OCI-LY1 (cell line): ENCODE results near the gene GMCL2.

Experiments used
- H2AFZ ChIP-seq: fragments of 200-600 bp; sonication (generic), shearing (Covaris generic); 2 replicates; pipeline ENCODE4 v1.6.0; 2014; ENCODE audit warnings: antibody characterized with exemption, mild to moderate bottlenecking, low read length
- H3F3A ChIP-seq: fragments of 200-600 bp; sonication (generic), shearing (Covaris generic); 2 replicates; pipeline ENCODE4 v1.6.0; 2014; ENCODE audit warnings: mild to moderate bottlenecking, antibody characterized with exemption, low read length, moderate library complexity; ENCODE audit not compliant: insufficient read depth
- H3K27ac ChIP-seq: fragments of 200-600 bp; sonication (generic); 2 replicates; pipeline ENCODE4 v1.5.1; 2014; ENCODE audit warnings: low read length, mixed run types, mild to moderate bottlenecking, low read depth; ENCODE audit not compliant: poor library complexity, severe bottlenecking
- H3K27me3 ChIP-seq: fragments of 200-600 bp; sonication (generic); 2 replicates; pipeline ENCODE4 v1.6.0; 2014; ENCODE audit warnings: antibody characterized with exemption, mild to moderate bottlenecking, low read length, moderate library complexity; ENCODE audit not compliant: insufficient read depth
- H3K36me3 ChIP-seq: fragments of 200-600 bp; sonication (generic); 2 replicates; pipeline ENCODE4 v1.6.1; 2014; ENCODE audit warnings: mild to moderate bottlenecking, antibody characterized with exemption, low read length, moderate library complexity, mixed read lengths; ENCODE audit not compliant: insufficient read depth
- H3K4me1 ChIP-seq: fragments of 200-600 bp; sonication (generic); 2 replicates; pipeline ENCODE4 v1.5.1; 2014; ENCODE audit warnings: mild to moderate bottlenecking, low read length, moderate library complexity; ENCODE audit not compliant: insufficient read depth, severe bottlenecking
- H3K4me2 ChIP-seq: fragments of 200-600 bp; sonication (generic), shearing (Covaris generic); 2 replicates; pipeline ENCODE4 v1.6.1; 2014; ENCODE audit warnings: low read length
- H3K4me3 ChIP-seq: fragments of 200-600 bp; sonication (generic); 2 replicates; pipeline ENCODE4 v1.5.1; 2014; ENCODE audit warnings: low read length, low read depth, mild to moderate bottlenecking, mixed read lengths; ENCODE audit not compliant: poor library complexity, severe bottlenecking
- H3K79me2 ChIP-seq: fragments of 200-600 bp; shearing (Covaris generic); 2 replicates; pipeline ENCODE4 v1.6.1; 2016; ENCODE audit warnings: mixed run types, low read length, mixed read lengths; ENCODE audit not compliant: insufficient read depth
- H3K9ac ChIP-seq: fragments of 200-600 bp; sonication (generic), shearing (Covaris generic); 2 replicates; pipeline ENCODE4 v1.6.1; 2014; ENCODE audit warnings: mild to moderate bottlenecking, low read length, mixed read lengths
- H3K9me2 ChIP-seq: fragments of 200-600 bp; sonication (generic), shearing (Covaris generic); 2 replicates; pipeline ENCODE4 v1.6.1; 2014; ENCODE audit warnings: low read depth, mild to moderate bottlenecking, low read length, mixed read lengths
- H3K9me3 ChIP-seq: fragments of 200-600 bp; shearing (Covaris generic); 2 replicates; pipeline ENCODE4 v1.6.1; 2014; ENCODE audit warnings: low read length, mixed read lengths
- H4K20me1 ChIP-seq: fragments of 200-600 bp; sonication (generic), shearing (Covaris generic); 2 replicates; pipeline ENCODE4 v1.6.0; 2016; ENCODE audit warnings: mild to moderate bottlenecking, low read length; ENCODE audit not compliant: insufficient read depth
- EZH2 ChIP-seq: fragments of 200-600 bp; sonication (generic), shearing (Covaris generic); IDR thresholded peaks from 2 replicates; pipeline ENCODE4 v1.8.0; 2017; ENCODE audit warnings: borderline replicate concordance, mixed run types, mild to moderate bottlenecking, antibody characterized with exemption, low read length, moderate library complexity, mixed read lengths
- TF ChIP-seq, protein P1 (sequence below): fragments of 200-600 bp; sonication (generic), shearing (Covaris generic); IDR thresholded peaks from 2 replicates; pipeline ENCODE4 v1.5.1; 2017; ENCODE audit warnings: mild to moderate bottlenecking, antibody characterized with exemption, low read length, moderate library complexity, mixed read lengths

GMCL2 gene

GRCh38 chr5:178180141-178180863 is 6.9 kb downstream of the GMCL2 start:
- Histone ChIP-seq H3K4me2 (no peak overlapping the region), H3K4me3 (no peak overlapping the region), H3K9me3 (peaks cover 5% of the 10 kb centered on the region; the same call in 1 of the 2 replicates), H4K20me1 (no peaks in the 10 kb centered on the region), H3K9me2 (no peaks in the 10 kb centered on the region), H3K36me3 (no peaks in the 10 kb centered on the region; the same call in 1 of the 2 replicates), H2AFZ (no peak overlapping the region), H3F3A (no peaks in the 10 kb centered on the region), H3K4me1 (no peaks in the 10 kb centered on the region), H3K79me2 (no peaks in the 10 kb centered on the region), H3K27me3 (peaks cover 6% of the 10 kb centered on the region; the same call in 1 of the 2 replicates), H3K9ac (no peak overlapping the region), H3K27ac (no peak overlapping the region)
- no peak for TF ChIP-seq EZH2
- TF ChIP-seq, protein P1, sequence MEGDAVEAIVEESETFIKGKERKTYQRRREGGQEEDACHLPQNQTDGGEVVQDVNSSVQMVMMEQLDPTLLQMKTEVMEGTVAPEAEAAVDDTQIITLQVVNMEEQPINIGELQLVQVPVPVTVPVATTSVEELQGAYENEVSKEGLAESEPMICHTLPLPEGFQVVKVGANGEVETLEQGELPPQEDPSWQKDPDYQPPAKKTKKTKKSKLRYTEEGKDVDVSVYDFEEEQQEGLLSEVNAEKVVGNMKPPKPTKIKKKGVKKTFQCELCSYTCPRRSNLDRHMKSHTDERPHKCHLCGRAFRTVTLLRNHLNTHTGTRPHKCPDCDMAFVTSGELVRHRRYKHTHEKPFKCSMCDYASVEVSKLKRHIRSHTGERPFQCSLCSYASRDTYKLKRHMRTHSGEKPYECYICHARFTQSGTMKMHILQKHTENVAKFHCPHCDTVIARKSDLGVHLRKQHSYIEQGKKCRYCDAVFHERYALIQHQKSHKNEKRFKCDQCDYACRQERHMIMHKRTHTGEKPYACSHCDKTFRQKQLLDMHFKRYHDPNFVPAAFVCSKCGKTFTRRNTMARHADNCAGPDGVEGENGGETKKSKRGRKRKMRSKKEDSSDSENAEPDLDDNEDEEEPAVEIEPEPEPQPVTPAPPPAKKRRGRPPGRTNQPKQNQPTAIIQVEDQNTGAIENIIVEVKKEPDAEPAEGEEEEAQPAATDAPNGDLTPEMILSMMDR, result no peak

DNA sequence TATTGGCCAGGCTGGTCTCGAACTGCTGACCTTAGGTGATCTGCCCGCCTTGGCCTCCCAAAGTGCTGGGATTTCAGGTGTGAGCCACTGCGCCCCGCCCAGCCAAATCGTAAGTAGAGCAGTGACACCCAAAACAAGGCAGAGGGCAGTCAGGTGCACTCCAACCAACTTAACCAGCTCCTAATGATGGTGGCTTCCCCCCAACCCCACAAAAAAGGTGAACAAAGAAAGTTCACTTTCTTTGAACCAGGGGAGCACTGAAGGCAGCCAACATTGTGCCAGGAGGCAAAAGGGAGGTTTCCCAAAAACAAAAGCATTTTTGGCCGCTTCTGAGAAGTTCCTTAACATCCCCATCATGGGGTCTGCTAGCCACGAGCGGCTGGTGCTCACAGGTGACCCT is 9.6 kb downstream of the GMCL2 start:
- no peak overlapping the region for H3K27ac ChIP-seq
- H3K9ac ChIP-seq, result no peak overlapping the region
- H3K4me2 ChIP-seq, result no peak overlapping the region
- H3K4me3 ChIP-seq, result no peak overlapping the region
- H3K4me1 ChIP-seq, result no peaks in the 10 kb centered on the region
- no peaks in the 10 kb centered on the region; the same call in 1 of the 2 replicates for H3K36me3 ChIP-seq
- H4K20me1 ChIP-seq, result no peaks in the 10 kb centered on the region
- H3F3A ChIP-seq, result no peaks in the 10 kb centered on the region
- no peaks in the 10 kb centered on the region for H3K9me2 ChIP-seq
- H2AFZ ChIP-seq, result no peak overlapping the region
- peaks cover 6% of the 10 kb centered on the region; the same call in 1 of the 2 replicates for H3K27me3 ChIP-seq
- H3K9me3 ChIP-seq, result peaks cover 5% of the 10 kb centered on the region; the same call in 1 of the 2 replicates
- TF ChIP-seq, protein P1, result no peak; the same call in 1 of the 2 replicates
- no peaks in the 10 kb centered on the region for H3K79me2 ChIP-seq

DNA sequence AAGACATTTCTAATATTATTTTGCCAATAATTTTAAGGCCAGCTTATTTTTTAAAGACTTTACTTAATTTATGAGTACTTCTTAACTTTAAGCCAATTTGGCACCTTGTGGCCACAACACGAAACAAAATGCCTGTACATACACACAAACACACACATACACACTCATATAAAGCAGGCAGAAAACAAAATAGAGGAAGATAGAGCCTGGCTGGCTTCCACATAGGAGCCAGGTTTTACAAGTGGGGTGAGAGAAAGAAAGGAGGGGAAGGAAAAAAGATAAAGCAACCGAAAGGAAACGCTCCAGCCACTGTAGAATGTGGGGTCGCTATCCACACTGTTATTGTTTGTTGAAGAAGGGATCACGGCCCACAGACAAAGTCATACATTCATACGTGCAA is 10.4 kb downstream of the GMCL2 start:
- H3K4me3 ChIP-seq, result no peak overlapping the region
- H3F3A ChIP-seq, result no peaks in the 10 kb centered on the region
- no peak overlapping the region for H3K4me2 ChIP-seq
- no peak for TF ChIP-seq EZH2
- TF ChIP-seq, protein P1, result no peak
- no peak overlapping the region for H2AFZ ChIP-seq
- peaks cover 5% of the 10 kb centered on the region; the same call in 1 of the 2 replicates for H3K9me3 ChIP-seq
- H3K9me2 ChIP-seq, result no peaks in the 10 kb centered on the region
- H3K36me3 ChIP-seq, result no peaks in the 10 kb centered on the region; the same call in 1 of the 2 replicates
- H3K79me2 ChIP-seq, result no peaks in the 10 kb centered on the region
- H3K9ac ChIP-seq, result no peak overlapping the region
- no peak overlapping the region for H3K27ac ChIP-seq
- peaks cover 6% of the 10 kb centered on the region; the same call in 1 of the 2 replicates for H3K27me3 ChIP-seq
- no peaks in the 10 kb centered on the region for H3K4me1 ChIP-seq
- no peaks in the 10 kb centered on the region for H4K20me1 ChIP-seq
